HepG2 (cell line): ENCODE data around the gene PRKCE. TPM values are rescaled to one million over a fixed set of nuclear protein-coding genes. Genes with fewer than 3 reads are reported as not detected.

Experiments
- FLYWCH1 ChIP-seq: sonication (generic); formaldehyde crosslinking; IDR thresholded peaks from 2 replicates; pipeline ENCODE4 v1.8.1; 2023; ENCODE audit warnings: mild to moderate bottlenecking, missing genetic modification reagents
- FOSL1 ChIP-seq: sonication (generic); formaldehyde crosslinking; IDR thresholded peaks from 2 replicates; pipeline ENCODE4 v1.9.0; 2021; ENCODE audit warnings: missing genetic modification reagents, borderline replicate concordance
- GFI1 ChIP-seq: sonication (generic); formaldehyde crosslinking; IDR thresholded peaks from 2 replicates; pipeline ENCODE4 v1.5.0; 2020; ENCODE audit warnings: missing genetic modification reagents, mild to moderate bottlenecking, borderline replicate concordance
- HHEX ChIP-seq: IDR thresholded peaks from 2 replicates; pipeline ENCODE4 v1.6.1; 2016; ENCODE audit warnings: control low read depth
- JUN ChIP-seq: sonication (generic); formaldehyde crosslinking; IDR thresholded peaks from 2 replicates; pipeline ENCODE4 v1.4.0; 2020; ENCODE audit warnings: mild to moderate bottlenecking, missing genetic modification reagents
- LCORL ChIP-seq, 2 experiments: fragments of 450-650 bp in 1 of 2; sonication (generic) in 1 of 2; formaldehyde crosslinking in 1 of 2; IDR thresholded peaks; 2 replicates each; pipeline versions ENCODE4 v1.5.0 to v1.6.1; 2017 to 2020; ENCODE audit warnings: antibody characterized with exemption in 1 of 2, missing genetic modification reagents in 1 of 2
- MED1 ChIP-seq: sonication (generic); formaldehyde crosslinking; IDR thresholded peaks from 2 replicates; pipeline ENCODE4 v1.4.0; 2020; ENCODE audit warnings: missing genetic modification reagents
- MEIS2 ChIP-seq: sonication (generic); formaldehyde crosslinking; IDR thresholded peaks from 2 replicates; pipeline ENCODE4 v1.9.0; 2021; ENCODE audit warnings: mild to moderate bottlenecking, missing genetic modification reagents
- SOX13 ChIP-seq, 3 experiments: fragments of 450-650 bp in 1 of 3; sonication (generic) in 1 of 3; formaldehyde crosslinking in 1 of 3; IDR thresholded peaks in 2 of 3; conservative IDR thresholded peaks in 1 of 3; 2 replicates each; pipeline versions ENCODE4 v1.5.0 to v1.6.1; 2016 to 2020; ENCODE audit warnings: antibody characterized with exemption in 1 of 3, mild to moderate bottlenecking in 1 of 3, missing compliant biosample characterization in 1 of 3, missing genetic modification reagents in 1 of 3, moderate library complexity in 1 of 3
- SOX5 ChIP-seq: IDR thresholded peaks from 2 replicates; pipeline ENCODE4 v1.6.1; 2016; ENCODE audit warnings: borderline replicate concordance
- SP5 ChIP-seq: IDR thresholded peaks from 2 replicates; pipeline ENCODE4 v1.6.1; 2016; ENCODE audit warnings: low read depth, borderline replicate concordance
- TAF1 ChIP-seq: sonication (generic); formaldehyde crosslinking; IDR thresholded peaks from 2 replicates; pipeline ENCODE4 v1.4.0; 2020; ENCODE audit warnings: missing genetic modification reagents
- TBL1XR1 ChIP-seq: fragments of 150-350 bp; IDR thresholded peaks from 2 replicates; pipeline ENCODE4 v1.6.1; 2014; ENCODE audit warnings: borderline replicate concordance, low read length; ENCODE audit not compliant: partially characterized antibody
- ZFP36 ChIP-seq: fragments of 150-350 bp; IDR thresholded peaks from 2 replicates; pipeline ENCODE4 v1.6.1; 2018; ENCODE audit warnings: borderline replicate concordance, low read length, low read depth; ENCODE audit not compliant: partially characterized antibody
- ZFP90 ChIP-seq: sonication (generic); formaldehyde crosslinking; IDR thresholded peaks from 2 replicates; pipeline ENCODE4 v1.8.0; 2022; ENCODE audit warnings: missing genetic modification reagents, mild to moderate bottlenecking, inconsistent platforms, borderline replicate concordance
- ZNF10 ChIP-seq: sonication (generic); formaldehyde crosslinking; IDR thresholded peaks from 2 replicates; pipeline ENCODE4 v1.4.0; 2020; ENCODE audit warnings: mild to moderate bottlenecking, low read depth, missing genetic modification reagents, borderline replicate concordance
- ZNF136 ChIP-seq: sonication (generic); formaldehyde crosslinking; IDR thresholded peaks from 2 replicates; pipeline ENCODE4 v1.8.1; 2022; ENCODE audit warnings: low read depth, mild to moderate bottlenecking, moderate library complexity, missing genetic modification reagents
- ZNF557 ChIP-seq: sonication (generic); formaldehyde crosslinking; IDR thresholded peaks from 2 replicates; pipeline ENCODE4 v1.4.0; 2020; ENCODE audit warnings: missing genetic modification reagents
- ZNF558 ChIP-seq: sonication (generic); formaldehyde crosslinking; IDR thresholded peaks from 2 replicates; pipeline ENCODE4 v1.9.0; 2022; ENCODE audit warnings: mild to moderate bottlenecking, missing genetic modification reagents, borderline replicate concordance
- ZNF572 ChIP-seq: sonication (generic); formaldehyde crosslinking; IDR thresholded peaks from 2 replicates; pipeline ENCODE4 v1.5.1; 2020; ENCODE audit warnings: mild to moderate bottlenecking, missing genetic modification reagents
- polyA plus RNA-seq, 8 experiments: library from polyadenylated mRNA; depleted of rRNA in 3 of 8; stranded (reverse) in 7 of 8; unstranded in 1 of 8; fragments of >200 nt; fragmentation: Illumina TruSeq in 4 of 8; extraction: Trizol in 4 of 8; gene quantifications; 2 replicates each; pipeline versions ENCODE4 v1.2.1 to v1.2.3, GENCODE V29; 2011 to 2016; ENCODE audit warnings: low read depth in 4 of 8, missing spikeins in 1 of 8, mixed read lengths in 1 of 8; ENCODE audit not compliant: insufficient read depth in 1 of 8
- total RNA-seq, 5 experiments: library from RNA; depleted of rRNA; stranded (reverse); fragments of >200 nt; fragmentation: Illumina TruSeq; extraction: Trizol; gene quantifications; 2 replicates each; pipeline ENCODE4 v1.2.3, GENCODE V29; 2016; ENCODE audit warnings: low read depth in 1 of 5
- TF ChIP-seq, protein P1 (sequence below): sonication (generic); formaldehyde crosslinking; IDR thresholded peaks from 2 replicates; pipeline ENCODE4 v1.8.0; 2022; ENCODE audit warnings: mild to moderate bottlenecking, missing genetic modification reagents
- TF ChIP-seq, protein P2 (sequence below): sonication (generic); formaldehyde crosslinking; IDR thresholded peaks from 2 replicates; pipeline ENCODE4 v1.8.1; 2023; ENCODE audit warnings: mild to moderate bottlenecking, missing genetic modification reagents, borderline replicate concordance
- TF ChIP-seq, protein P3 (sequence below): sonication (generic); formaldehyde crosslinking; IDR thresholded peaks from 2 replicates; pipeline ENCODE4 v1.5.0; 2020; ENCODE audit warnings: missing genetic modification reagents, mild to moderate bottlenecking, borderline replicate concordance
- TF ChIP-seq, protein P4 (sequence below): sonication (generic); formaldehyde crosslinking; IDR thresholded peaks from 2 replicates; pipeline ENCODE4 v1.9.0; 2022; ENCODE audit warnings: low read depth, missing genetic modification reagents

The PRKCE gene
- total and polyA plus RNA-seq, 2 of the 13 experiments (the other 11 are each of a cell fraction or from before 2014, with no cell fraction given) = 1.0 to 3.9 TPM

DNA sequence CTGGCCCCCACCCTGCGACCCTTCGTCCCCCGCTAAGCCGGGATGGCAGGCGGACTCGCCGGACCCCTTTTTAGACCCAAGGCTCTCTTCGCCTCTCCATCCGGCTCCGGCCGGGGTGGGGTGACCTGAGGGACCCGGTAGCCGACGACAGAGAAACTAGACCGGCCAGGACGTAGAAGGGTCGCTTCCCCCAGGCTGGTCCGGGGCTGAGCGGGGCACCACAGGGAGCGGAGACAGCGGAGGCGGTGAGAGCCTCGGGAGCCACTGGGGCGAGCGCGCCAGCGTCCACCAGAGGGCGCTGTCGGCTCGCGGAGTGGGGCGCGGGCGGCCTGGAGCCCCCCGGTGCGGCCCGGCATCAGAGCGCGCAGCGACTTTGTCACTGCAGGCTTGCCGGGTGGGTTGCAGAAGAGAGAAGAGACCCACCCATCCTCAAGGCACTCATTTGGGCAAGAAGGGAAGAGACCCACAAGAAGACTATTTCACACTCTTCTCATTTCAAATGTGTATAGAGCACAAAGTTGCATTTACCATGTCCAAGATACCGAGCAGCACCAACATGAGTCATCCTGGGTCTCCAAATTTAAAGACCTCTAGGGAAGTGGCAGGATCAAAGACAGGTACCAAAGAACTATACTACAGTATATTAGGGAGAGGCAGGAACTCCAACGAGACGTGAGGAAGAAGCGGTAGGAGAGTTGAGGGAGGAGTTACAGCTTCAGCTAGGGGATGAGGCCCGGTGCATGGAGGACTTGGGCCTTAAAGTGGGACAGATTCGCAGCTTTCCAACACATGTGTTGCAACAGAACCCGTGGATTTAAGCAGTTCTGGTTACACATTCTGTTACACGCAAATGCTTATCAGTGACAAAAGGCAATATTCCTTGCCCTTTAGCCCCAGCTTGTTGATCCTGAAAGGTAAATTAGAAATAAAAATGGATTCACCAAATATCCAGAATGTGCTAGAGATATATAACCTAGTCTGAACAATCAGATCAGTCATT is 7.6 kb upstream of the PRKCE start (continued):
- TF ChIP-seq, protein P1, sequence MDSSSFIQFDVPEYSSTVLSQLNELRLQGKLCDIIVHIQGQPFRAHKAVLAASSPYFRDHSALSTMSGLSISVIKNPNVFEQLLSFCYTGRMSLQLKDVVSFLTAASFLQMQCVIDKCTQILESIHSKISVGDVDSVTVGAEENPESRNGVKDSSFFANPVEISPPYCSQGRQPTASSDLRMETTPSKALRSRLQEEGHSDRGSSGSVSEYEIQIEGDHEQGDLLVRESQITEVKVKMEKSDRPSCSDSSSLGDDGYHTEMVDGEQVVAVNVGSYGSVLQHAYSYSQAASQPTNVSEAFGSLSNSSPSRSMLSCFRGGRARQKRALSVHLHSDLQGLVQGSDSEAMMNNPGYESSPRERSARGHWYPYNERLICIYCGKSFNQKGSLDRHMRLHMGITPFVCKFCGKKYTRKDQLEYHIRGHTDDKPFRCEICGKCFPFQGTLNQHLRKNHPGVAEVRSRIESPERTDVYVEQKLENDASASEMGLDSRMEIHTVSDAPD = no peak
- no peak; the same call in 1 of the 2 replicates for TF ChIP-seq ZNF572 (CRISPR knock-in tag)
- no peak for TF ChIP-seq ZNF558 (CRISPR knock-in tag)
- TF ChIP-seq ZNF557 = no peak
- TF ChIP-seq, protein P2, sequence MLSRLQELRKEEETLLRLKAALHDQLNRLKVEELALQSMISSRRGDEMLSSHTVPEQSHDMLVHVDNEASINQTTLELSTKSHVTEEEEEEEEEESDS (CRISPR knock-in tag) = no peak
- peak; percentile 15 for TF ChIP-seq ZFP36
- no peak for TF ChIP-seq ZNF10 (CRISPR knock-in tag)
- no peak for TF ChIP-seq ZNF136 (CRISPR knock-in tag)
- TF ChIP-seq MEIS2 = no peak; the same call in 1 of the 2 replicates
- TF ChIP-seq SP5 = peak; percentile 42; the same call in 1 of the 2 replicates
- TF ChIP-seq, protein P3, sequence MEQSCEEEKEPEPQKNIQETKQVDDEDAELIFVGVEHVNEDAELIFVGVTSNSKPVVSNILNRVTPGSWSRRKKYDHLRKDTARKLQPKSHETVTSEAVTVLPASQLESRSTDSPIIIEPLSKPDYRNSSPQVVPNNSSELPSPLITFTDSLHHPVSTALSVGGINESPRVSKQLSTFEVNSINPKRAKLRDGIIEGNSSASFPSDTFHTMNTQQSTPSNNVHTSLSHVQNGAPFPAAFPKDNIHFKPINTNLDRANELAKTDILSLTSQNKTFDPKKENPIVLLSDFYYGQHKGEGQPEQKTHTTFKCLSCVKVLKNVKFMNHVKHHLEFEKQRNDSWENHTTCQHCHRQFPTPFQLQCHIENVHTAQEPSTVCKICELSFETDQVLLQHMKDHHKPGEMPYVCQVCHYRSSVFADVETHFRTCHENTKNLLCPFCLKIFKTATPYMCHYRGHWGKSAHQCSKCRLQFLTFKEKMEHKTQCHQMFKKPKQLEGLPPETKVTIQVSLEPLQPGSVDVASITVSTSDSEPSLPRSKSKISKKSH (CRISPR knock-in tag) = peak; percentile 68; the same call in 1 of the 2 replicates
- TF ChIP-seq LCORL (IDR thresholded peaks at IDR 0.05) = no peak
- TF ChIP-seq LCORL (CRISPR knock-in tag; IDR thresholded peaks at IDR 0.05) = peak; percentile 63
- TF ChIP-seq TAF1 (CRISPR knock-in tag) = no peak
- TF ChIP-seq SOX5 = no peak
- no peak for TF ChIP-seq MED1 (CRISPR knock-in tag)
- no peak for TF ChIP-seq ZFP90 (CRISPR knock-in tag)
- no peak for TF ChIP-seq JUN (CRISPR knock-in tag)
- TF ChIP-seq SOX13 (IDR thresholded peaks at IDR 0.05) = no peak
- TF ChIP-seq SOX13 (CRISPR knock-in tag; conservative IDR thresholded peaks at IDR 0.05 in 1 of 2, IDR thresholded peaks at IDR 0.05 in 1 of 2) = no peak; a peak in 1 of 4 replicates
- TF ChIP-seq FOSL1 (CRISPR knock-in tag) = no peak
- TF ChIP-seq, protein P4, sequence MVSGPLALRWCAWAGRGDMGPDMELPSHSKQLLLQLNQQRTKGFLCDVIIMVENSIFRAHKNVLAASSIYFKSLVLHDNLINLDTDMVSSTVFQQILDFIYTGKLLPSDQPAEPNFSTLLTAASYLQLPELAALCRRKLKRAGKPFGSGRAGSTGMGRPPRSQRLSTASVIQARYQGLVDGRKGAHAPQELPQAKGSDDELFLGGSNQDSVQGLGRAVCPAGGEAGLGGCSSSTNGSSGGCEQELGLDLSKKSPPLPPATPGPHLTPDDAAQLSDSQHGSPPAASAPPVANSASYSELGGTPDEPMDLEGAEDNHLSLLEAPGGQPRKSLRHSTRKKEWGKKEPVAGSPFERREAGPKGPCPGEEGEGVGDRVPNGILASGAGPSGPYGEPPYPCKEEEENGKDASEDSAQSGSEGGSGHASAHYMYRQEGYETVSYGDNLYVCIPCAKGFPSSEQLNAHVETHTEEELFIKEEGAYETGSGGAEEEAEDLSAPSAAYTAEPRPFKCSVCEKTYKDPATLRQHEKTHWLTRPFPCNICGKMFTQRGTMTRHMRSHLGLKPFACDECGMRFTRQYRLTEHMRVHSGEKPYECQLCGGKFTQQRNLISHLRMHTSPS (CRISPR knock-in tag) = 0 out of 2 replicates have a peak, but pooled peaks have one; percentile 36
- no peak for TF ChIP-seq FLYWCH1 (CRISPR knock-in tag)
- no peak for TF ChIP-seq GFI1 (CRISPR knock-in tag)
- no peak for TF ChIP-seq TBL1XR1
- no peak for TF ChIP-seq HHEX (CRISPR knock-in tag)
